ENCODE results near the gene CNIH3.

DNA sequence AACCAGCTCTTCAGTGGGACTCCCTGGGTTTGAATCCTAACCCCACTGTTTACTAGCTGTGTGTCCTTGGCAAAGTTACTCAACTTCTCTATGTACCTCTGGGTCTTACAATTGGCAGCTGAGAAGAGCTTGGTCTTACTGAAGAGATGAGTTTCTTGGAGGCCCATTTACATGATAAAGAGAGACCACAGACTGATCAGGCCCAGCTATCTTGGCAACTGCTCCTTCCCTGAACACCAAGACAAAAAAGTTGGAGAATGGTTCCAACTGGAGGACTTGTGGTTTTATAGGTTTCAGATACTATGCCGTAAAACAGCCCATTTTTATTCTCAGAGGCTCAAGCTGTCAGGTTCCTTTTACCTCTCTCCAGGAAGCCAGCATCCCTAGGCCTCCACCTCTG, 24.8 kb upstream of the CNIH3 start:
- TF ChIP-seq, protein P1, sequence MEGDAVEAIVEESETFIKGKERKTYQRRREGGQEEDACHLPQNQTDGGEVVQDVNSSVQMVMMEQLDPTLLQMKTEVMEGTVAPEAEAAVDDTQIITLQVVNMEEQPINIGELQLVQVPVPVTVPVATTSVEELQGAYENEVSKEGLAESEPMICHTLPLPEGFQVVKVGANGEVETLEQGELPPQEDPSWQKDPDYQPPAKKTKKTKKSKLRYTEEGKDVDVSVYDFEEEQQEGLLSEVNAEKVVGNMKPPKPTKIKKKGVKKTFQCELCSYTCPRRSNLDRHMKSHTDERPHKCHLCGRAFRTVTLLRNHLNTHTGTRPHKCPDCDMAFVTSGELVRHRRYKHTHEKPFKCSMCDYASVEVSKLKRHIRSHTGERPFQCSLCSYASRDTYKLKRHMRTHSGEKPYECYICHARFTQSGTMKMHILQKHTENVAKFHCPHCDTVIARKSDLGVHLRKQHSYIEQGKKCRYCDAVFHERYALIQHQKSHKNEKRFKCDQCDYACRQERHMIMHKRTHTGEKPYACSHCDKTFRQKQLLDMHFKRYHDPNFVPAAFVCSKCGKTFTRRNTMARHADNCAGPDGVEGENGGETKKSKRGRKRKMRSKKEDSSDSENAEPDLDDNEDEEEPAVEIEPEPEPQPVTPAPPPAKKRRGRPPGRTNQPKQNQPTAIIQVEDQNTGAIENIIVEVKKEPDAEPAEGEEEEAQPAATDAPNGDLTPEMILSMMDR (IDR thresholded peaks at IDR 0.05): no peak
- TF ChIP-seq EZH2 (IDR thresholded peaks at IDR 0.05): no peak
